22Rv1 (cell line): ENCODE data around the gene MLN.

Experiments
- ZFX ChIP-seq: fragments of 450-650 bp; IDR thresholded peaks from 2 replicates; pipeline ENCODE4 v1.6.1; 2017; ENCODE audit warnings: antibody characterized with exemption, borderline replicate concordance
- TF ChIP-seq, protein P1 (sequence below): fragments of 450-650 bp; IDR thresholded peaks from 2 replicates; pipeline ENCODE4 v1.5.1; 2017; ENCODE audit warnings: mild to moderate bottlenecking

DNA sequence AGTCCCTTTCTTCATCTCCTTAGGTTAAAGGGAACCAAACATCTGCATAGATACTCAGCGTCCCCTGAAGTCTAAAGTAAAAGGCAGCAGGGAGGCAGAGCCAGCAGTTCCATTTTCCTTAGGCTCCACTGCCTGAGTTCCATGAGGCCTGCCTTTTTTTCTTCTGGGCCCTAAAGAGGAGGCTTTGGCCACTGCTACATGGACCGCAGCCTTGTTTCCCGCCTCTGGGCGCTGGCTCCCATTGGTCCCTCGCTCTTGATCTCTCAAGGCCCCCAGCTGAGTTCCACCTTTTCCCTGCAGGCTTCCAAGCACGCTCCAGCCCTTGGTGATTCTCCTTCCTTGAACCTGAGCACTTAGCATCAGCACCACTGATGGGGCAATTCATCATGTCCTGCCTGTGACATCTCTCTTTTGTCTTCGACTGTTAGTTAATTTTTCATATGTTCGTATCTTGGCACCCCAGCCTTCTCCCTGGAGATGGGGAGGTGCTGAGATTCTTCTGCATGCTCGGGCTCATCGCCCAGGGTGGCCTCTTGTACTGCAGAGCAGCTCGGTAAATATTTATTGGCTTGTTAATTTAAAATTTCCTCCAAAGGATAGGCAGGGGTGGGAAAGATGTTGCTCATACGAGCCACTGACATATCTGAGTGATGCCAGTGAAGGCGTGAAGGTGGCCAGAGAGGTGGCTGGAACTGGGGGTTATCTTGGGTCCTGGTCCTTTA is 3.4 kb downstream of the MLN start:
- TF ChIP-seq, protein P1, sequence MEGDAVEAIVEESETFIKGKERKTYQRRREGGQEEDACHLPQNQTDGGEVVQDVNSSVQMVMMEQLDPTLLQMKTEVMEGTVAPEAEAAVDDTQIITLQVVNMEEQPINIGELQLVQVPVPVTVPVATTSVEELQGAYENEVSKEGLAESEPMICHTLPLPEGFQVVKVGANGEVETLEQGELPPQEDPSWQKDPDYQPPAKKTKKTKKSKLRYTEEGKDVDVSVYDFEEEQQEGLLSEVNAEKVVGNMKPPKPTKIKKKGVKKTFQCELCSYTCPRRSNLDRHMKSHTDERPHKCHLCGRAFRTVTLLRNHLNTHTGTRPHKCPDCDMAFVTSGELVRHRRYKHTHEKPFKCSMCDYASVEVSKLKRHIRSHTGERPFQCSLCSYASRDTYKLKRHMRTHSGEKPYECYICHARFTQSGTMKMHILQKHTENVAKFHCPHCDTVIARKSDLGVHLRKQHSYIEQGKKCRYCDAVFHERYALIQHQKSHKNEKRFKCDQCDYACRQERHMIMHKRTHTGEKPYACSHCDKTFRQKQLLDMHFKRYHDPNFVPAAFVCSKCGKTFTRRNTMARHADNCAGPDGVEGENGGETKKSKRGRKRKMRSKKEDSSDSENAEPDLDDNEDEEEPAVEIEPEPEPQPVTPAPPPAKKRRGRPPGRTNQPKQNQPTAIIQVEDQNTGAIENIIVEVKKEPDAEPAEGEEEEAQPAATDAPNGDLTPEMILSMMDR: no peak
- TF ChIP-seq ZFX: no peak
